Pons (tissue), 1 donor: Measurements from ENCODE around the gene MALRD1.
A peak's percentile ranks its signal among the peaks of the same experiment; 100 is the strongest.

Experiments
- DNase-seq: peaks from one replicate; pipeline ENCODE4 v3.0.0-alpha.2; 2016; ENCODE audit warnings: low spot score

MALRD1 gene

DNA sequence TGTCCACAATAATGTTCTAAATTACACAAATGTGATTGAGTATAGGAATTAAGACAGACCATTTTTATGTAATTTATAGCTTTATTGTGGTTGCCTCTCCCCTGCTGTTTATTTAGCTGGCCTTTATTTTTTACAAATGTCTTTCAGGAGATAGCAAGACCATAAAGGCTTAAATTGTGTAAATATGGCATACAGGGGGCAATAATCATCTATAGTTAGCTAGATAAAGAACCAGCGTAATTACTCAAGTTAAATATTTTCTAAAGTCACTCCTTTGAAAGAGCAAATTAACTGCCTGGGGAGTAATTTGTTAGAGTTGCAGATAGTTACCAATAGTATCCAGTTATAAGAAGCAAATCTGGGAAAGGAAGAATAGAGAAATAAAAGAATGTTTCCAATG is at the start of gene MALRD1:
Gene MALRD1 (plus strand): TSS at position 313 of the 400 bp plus-strand sequence. CDS start 138 bp downstream, outside the sequence.
- no peak for DNase-seq

DNA sequence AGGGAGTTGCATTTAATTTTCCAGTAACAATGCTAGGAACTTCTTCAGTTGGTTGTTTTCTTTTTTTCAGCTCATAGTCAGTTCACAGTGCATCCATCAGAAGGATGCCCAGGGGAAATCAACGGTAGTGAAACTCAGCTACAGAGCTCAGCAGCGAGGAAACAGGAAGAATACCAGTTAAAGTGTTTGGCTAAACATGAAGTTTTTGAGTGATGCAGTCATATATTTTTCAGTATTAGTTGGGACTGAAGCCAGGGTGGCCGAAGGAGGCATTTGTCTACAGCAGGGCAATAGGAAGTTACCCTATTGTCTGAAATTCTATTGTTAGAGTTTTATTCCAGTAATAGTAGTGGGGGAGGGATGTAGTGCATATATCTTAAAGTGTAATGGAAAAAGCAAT is 45.3 kb upstream of the MALRD1 start:
- DNase-seq: no peak

DNA sequence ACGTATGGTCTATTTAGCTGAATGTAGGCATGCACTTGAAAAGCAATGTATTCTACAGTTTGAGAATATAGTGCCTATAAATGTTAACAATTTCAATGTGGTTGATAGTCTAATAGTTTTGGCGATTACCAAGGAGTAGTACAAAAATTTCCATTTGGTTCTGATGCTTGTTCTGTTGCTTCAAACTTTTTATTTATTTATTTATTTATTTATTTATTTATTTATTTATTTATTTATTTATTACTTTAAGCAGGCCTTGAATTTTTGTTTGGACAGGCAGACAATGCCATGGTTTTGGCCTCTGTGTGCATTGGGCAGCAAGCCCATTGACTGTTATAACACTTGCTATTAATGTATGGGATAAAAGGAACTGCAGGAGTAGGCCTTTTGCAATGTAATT is 36.5 kb upstream of the MALRD1 start:
- DNase-seq: no peak

DNA sequence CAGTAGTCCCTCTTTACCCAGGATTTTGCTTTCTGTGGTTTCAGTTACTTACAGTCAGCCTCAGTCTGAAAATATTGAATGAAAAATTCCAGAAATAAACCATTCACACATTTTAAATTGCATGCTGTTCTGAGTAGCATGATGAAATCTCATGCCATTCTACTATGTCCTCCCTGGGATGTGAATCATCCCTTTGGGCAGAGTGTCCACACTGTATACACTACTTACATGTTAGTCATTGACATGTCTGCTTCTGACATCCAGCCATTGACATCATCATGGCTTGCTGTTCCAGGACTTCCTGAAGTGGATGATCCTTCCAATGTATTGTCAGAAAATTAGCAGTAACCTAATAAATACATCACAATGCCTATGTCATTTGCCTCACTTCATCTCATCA is 34.6 kb upstream of the MALRD1 start:
- no peak for DNase-seq

DNA sequence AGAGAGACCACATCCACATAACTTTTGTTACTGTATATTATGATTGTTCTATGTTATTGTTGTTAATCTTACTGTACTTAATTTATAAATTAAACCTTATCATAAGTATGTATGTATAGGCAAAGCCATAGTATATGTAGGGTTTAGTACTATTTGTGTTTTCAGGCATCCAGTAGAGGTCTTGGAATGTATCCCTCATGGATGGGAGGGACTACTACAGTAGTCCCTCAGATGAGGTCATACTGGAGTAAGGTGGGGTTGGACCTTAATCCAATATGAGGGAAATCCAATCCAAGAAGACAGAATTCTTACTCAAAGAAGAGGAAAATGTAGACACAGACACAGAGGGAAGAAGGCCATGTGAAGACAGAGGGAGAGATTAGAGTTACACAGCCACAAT is 34.1 kb upstream of the MALRD1 start:
- no peak for DNase-seq

DNA sequence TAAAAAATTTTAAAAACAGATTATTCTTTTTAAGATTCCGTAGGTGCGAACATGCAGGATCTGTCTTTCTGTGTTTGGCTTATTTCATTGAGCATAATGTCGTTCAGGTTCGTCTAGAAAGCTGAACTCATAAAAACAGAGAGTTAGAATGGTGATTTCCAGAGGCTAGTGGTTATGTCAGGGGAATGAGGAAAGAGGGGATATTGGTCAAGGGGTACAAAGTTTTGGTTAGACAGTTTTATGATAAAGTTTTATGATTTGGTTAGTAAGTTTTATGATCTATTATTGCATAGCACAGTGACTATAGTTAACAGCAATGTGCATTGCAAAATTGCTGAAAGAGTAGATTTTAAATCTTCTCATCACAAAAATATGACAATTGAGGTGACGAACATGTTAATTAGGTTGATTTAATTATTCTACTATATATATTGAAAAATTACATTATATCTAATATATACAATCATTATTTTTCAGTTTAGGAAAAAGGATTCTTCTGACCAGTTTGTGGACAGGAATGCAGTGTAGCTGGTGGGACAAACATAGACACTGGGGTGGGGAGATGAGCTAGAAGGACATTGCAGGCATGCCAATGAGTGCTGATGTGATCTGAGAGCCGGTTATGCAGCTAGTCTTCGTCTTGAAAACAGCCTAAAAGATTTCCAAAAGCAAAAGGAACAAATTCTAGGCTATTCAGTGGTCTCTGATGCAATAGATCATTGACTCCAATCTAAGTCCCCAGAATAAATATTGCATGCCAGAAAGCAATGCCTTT is 31.3 kb upstream of the MALRD1 start:
- no peak for DNase-seq

DNA sequence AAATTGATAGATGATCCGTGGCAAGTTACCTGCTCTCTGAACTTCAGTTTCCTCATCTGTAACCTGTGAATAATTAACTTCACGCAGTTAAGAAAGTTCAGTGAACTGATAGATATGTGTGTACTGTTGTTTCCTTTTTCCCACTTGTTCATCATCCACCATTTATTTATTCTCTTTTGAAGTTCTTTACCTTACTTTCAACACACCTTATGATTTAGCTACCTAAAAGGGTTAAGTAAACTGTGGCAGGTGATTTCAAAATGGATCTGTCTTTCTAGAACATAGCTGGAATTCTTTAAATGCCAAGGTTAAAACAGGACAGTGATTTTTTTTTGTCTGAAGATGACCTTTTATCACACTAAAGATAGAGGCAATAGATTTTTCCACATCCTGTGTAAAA is 27.4 kb upstream of the MALRD1 start:
- no peak for DNase-seq

DNA sequence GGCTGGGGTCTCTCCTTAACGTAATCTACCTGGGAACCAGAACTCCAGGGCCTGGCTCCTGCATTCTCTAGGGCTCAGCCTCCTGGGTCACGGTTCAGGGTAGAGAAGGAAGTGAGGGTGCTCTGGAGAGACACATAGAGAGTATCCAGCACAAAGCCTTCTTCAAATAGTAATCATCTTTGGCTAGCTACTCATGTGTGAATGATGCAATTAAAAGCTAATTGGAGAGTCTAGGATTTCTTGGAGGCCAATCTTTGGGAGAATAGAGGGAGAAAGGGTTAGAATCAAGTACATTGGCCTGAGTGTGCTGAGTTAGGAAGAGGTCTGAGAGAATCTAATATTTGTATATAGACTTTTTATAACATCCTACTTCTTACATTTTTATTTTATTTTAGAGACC is 24.0 kb upstream of the MALRD1 start:
- DNase-seq: no peak

DNA sequence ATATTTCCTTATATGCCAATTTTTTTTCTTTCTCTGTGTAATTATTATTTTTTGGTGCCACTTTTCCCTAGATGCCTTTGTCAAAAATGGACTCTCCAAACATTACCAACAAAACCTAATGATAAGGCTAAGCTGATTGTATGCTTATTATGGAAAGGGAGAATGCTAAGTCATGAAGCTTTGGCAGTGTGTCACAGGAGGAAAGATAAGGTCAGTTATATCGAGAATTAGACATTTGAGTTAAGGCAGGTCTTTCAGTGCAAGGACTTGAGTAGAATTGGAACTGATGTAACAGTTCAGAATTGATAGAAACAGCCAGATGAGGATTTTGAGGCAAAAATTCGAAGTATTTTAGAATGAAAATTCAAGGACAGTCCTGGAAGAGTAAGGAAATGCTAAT is 16.8 kb upstream of the MALRD1 start:
- no peak for DNase-seq

DNA sequence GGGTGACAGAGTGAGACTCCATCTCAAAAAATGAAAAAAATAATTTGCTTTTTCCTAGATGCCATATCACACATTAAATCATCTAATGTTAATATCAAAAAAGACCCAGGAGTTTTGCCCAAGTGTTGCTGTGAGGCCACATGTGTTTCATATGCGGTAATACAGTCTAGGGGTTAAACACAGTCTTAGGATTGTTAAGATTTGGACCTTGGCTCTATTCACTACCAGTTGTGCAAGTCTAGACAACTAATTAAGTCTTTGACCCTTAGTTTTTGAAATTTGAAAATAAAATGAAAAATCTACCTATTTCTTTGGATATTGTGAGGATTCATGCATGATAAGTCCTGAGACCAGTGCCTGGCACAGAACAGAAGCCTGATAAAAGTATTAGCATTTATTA is 14.9 kb upstream of the MALRD1 start:
- no peak for DNase-seq

DNA sequence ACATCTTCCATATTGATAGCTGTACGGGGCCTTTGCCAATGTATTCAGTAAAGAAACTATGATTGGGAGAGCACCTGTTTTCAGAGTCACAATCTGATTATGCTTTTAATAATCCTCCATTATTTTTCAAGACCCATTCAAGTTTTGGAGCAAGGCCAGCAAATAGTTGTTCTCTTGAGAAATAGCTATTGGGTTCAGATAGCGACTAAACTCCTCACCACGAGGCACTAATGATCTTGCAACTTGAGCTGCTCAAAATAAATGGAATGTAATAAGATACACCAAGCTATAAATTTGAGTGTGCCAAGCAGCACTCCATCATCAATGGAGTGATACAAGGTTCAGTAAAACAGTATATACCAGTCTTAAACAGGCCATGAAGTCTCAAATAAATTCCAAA is 7.4 kb upstream of the MALRD1 start:
- DNase-seq: no peak

DNA sequence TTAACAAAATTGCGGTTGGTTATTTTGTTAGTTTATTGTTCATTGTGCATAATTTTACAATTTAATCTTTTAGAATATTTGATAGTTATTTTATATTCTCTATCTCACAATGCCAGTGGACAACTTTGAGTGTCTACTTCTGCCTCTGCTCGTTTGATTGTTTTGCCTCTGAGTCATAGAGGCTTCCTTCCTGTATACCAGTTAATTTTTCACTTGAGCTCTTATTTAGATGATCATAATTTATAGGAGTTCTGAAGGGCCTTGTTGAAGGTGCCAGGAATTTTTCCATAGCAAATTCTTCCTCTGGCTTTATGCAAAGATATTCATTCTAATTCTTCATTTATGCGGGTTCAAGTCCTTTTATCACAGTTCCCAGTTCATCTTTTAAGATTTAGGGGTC is 5.2 kb upstream of the MALRD1 start:
- DNase-seq: no peak

DNA sequence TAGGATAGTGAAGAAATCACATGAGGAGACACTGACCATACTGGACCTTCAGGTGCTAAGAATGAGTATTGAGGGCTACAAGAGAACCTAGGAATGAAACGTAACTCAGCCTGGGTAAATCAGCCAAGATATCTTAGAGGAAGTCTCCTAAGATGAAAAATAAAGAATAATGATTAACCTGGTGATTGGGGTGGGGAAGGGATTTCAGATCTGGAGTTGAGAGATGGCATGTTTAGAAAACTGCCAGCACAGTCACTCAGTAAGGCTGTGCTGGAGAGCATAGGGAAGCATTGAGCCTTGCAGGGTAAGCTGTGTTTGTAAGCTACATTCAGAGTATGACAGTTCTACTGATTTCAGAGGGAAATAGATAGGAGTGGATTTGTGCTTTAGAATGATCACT is 1.9 kb upstream of the MALRD1 start:
- DNase-seq: no peak

DNA sequence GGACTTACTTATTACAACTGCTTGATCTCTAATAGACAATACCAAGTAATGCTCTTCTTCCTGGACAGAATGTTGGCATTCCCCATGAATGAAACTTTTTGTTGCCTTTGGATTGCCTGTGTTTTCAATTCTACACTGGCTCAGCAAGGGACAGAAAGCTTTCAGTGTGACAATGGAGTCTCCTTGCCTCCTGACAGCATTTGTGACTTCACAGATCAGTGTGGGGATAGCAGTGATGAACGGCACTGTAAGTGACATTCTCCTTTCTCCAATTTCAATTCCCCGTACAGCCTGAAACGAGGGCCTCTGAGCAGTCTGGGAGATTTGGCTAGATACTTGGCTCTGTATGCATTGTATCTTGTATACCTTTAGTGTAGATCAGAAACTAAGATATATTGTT is 290 bp downstream of the MALRD1 start:
- DNase-seq: peak; percentile 31

DNA sequence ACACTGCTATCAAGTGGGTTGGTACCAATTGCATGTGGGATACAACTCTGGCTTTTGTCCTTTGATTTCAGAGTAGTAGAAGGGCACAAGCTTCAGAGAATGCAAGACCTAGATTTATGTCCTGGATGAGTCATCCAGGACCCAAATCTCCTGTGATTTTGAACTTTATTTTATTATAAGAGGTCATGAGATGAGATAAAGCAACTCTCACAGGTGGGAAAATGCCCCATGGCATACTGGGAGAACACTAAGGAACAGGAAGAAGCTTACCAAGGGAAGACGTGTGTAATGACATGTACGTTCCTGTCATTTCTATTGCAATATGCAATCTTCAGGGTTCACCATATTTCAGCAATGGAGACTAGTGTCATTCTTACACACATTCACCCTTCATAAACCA is 966 bp downstream of the MALRD1 start:
- DNase-seq: no peak

DNA sequence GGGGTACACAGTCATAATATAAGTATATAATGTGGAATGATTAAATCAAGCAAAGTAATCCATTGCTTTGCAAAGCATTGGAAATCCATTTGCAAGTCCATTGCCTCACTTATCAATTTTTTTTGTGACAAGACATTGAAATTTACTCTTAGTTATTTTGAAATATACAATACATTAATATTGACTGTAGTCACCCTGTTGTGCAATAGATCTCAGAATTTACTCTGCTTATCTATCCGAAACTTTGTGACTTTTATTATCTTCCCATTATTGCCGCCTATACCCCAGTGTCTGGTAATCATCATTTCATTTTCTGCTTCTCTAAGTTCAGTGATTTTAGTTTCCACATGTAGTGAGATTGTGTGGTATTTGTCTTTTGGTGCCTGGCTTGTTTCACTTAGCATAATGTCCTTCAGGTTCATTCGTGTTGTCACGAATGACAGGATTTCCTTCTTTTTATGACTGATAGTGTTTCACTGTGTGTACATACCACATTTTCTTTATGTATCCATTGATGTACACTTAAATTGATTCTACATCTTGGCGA is 5.8 kb downstream of the MALRD1 start:
- DNase-seq: no peak

DNA sequence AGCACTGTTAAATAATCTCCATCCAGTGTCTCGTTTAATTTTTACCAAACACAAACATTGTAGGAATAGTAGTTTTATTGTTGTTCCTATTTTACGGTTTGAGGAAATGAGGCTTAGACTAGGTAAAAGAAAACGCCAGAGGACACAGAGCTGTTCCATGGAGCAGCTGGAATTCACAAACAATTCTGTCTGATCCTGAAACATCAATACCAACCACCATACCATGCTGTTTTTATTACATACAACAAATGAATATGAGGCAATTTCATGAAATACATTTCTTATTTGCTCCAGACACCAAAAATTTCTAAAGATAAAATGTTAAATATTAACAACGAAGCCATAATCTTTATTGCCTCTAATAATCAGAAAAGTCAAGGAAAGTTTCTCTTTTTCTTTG is 9.4 kb downstream of the MALRD1 start:
- DNase-seq: no peak

DNA sequence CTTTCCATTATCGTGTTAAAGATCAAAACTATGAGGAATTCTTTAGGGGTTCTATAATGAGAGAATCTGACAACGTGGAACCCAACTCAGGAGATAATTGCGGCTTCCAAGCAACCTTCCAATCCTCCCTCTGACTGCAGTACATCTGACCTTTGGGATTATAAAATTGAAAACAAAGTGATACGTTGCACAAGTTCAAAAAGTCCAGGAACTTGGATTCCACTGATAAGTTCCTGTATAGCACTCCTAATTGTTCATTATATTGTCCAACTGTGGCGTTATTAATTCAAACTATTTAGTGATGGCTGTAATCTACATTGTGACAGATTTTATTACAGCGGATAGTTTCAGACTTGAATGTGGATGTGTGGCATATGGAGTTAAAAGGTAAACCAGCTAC is 15.4 kb downstream of the MALRD1 start:
- DNase-seq: no peak

DNA sequence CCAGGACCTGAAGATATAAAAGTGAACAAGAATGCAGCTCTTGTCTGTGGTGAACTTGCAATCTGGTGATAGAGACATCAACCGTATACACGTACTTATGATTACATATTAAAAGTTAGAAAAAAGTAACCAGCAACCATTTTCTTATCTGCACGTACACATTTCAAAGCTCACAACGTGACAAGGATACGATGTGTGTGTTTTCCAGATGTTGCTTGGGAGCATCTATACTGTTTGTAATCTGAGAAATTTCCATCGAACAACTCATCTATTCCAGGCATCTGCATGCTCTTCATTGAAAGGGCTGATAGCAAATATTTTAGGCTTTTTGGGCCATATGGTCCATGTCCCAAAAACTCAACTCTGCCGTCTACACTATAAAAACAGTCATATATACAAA is 23.3 kb downstream of the MALRD1 start:
- no peak for DNase-seq

DNA sequence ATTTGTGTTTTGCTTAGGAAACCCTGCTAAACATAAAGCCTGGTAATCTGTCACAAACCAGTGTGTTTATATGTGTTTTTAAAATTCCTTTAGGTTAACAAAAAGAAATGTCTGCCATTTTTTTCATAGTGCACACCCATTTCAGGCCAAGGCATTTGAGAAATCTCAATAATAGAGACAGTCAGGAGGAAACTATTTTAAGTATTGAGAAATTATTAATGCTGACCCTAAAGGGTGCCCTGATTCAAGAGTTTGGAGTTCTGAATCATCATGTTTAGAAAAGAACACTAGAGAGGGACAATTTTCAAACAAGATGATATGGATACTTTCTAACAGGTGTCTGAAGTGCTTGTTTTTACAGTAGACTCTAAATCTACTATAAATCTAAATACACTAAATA is 28.7 kb downstream of the MALRD1 start:
- DNase-seq: no peak

DNA sequence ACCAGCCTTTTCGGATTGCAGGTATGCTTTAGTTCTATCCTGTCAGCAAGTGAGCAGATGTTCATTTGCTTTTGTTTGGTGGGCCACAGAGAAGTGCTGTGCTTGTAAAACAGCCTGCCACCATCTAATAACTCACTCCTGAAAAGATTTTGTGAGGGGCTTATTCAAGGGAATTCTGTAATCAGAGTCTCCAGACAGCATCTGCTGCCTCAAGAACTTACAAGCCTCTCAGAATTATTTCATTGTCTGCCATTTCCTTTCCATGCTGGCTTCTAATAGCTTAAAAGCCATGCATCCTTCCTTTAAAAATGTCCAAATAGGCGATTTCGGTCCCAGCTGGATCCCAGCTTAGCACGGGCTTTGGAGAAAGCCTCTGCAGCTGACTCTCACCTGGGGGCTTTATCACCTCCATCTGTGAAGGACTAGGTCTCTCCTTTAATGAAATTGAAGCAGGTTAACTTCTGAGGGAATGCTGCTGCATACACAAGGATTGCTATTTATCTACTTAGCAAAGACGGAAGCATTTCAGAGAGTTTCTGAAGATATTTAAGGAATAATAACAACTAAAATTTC is 48.0 kb downstream of the MALRD1 start:
- no peak for DNase-seq

DNA sequence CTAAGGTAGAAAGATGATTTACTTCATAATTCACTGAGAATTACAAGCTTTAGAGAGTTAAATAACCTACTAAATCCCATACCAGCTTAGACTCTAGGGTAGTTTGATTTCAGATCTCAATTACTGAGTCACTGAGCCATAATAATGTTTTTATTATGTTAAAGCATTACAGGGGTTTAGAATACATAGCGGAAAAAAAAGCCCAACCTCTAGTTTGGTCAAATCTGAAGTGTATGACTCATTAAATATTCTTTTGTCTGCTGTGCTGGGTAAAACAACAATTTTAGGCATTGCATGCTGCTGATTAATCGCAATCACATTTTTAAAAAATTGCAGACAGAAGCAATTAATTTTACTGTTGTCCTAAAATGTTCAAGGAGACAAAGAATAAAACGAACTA is 48.5 kb downstream of the MALRD1 start:
- no peak for DNase-seq

DNA sequence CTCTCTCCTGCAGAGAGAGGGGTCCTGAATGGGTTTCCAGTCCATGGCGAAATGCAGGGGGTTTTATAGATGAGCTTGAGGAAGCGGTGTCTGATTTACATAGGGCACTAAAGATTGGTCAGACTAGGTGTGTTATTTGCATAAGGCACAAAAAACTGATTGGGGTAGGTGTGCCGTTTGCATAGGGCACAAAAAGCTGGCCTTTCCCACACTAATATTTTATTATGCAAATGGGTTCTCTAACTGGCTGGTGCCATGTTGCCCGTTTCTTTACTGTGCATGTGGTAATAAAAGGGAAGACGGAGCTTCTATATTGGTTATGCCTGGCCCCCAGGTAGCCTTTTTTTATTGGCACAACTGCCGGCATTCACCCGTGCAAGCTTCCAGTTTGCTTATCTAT is 50.2 kb downstream of the MALRD1 start:
- DNase-seq: no peak

DNA sequence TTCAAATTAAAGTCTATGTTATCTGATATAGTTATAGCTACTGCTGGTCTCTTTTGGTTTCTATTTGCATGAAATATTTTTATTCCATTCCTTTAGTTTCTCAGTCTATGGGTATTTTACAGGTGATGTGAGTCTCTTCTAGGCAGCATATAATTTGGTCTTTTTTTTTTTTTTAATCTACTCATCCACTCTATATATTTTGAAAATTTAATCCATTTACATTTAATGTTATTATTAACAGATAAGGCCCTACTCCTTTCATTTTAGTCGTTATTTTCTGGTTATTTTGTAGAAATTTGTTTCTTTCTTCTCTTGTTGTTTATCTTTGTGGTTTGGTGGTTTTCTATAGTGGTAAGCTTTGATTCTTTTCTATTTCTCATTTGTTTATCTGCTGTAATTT is 58.8 kb downstream of the MALRD1 start:
- no peak for DNase-seq
